D721Med (cell line): ENCODE data around the gene CSAG3.
"Not testable (repeated sequence)": the region's sequence is repeated elsewhere in the genome, so short reads cannot be mapped to it uniquely, and the experiment has no call there.

Experiments
- DNase-seq: peaks from one replicate; pipeline ENCODE4 v3.0.0; 2011; ENCODE audit warnings: low spot score; ENCODE audit not compliant: insufficient read length
- FAIRE-seq: peaks from 2 replicates; lab custom pipeline; 2011; peaks lifted over from hg19 to GRCh38; lab: Jason Lieb, UNC
- TF ChIP-seq, protein P1 (sequence below): IDR thresholded peaks from 2 replicates; pipeline ENCODE4 v1.5.1; 2012; ENCODE audit warnings: mild to moderate bottlenecking, control low read depth; ENCODE audit not compliant: insufficient read depth; ENCODE audit errors: missing control alignments

Gene CSAG3

DNA sequence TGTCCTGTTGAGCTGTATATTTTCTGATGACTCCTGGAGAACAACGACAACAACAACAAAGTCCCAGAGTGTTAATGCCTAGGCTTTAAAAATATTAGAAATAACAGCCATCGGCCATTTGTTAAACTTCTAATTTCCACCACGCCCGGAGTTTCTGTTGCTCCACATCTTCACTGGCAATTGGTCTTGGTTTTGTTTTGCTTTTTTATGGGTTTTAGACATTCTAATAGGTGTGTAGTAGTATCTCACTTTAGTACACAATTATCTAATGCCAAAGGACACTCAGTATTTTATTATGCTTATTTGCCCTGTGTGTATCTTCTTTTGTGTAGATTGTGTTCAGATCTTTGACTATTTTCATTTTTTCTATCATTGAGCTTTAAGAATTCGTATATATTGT lies 20.5 kb upstream of the CSAG3 start:
- no peak for FAIRE-seq
- no peak for DNase-seq
- TF ChIP-seq, protein P1, sequence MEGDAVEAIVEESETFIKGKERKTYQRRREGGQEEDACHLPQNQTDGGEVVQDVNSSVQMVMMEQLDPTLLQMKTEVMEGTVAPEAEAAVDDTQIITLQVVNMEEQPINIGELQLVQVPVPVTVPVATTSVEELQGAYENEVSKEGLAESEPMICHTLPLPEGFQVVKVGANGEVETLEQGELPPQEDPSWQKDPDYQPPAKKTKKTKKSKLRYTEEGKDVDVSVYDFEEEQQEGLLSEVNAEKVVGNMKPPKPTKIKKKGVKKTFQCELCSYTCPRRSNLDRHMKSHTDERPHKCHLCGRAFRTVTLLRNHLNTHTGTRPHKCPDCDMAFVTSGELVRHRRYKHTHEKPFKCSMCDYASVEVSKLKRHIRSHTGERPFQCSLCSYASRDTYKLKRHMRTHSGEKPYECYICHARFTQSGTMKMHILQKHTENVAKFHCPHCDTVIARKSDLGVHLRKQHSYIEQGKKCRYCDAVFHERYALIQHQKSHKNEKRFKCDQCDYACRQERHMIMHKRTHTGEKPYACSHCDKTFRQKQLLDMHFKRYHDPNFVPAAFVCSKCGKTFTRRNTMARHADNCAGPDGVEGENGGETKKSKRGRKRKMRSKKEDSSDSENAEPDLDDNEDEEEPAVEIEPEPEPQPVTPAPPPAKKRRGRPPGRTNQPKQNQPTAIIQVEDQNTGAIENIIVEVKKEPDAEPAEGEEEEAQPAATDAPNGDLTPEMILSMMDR: no peak

- FAIRE-seq, DNase-seq: not testable (repeated sequence)
Observed at GRCh38 chrX:152753686-152754650, 5.0 kb upstream of the CSAG3 start, which contains the start of gene MAGEA2. TSS of gene MAGEA2 (minus strand) at chrX:152753842. CDS start at chrX:152751363, 2,479 bp downstream.

DNA sequence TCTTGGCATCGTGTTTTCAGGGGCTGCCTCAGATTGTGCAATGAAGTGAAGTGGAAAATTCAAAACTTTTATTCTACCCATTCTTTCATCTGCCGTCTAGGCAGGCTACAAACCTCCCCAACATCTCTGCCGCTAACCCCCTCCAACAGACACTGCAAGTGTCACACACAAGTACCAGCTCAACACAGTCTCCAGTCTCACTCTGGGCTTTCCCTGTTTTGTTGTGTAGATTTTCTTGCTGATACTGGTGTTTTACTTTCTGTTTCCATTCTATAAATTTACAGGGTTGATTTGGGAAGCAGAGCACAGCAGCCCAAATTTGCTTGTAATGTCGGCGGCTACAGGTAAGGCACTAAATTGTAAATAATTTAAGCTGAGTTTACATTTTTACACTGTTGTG lies 4.1 kb upstream of the CSAG3 start:
- not testable (repeated sequence) for FAIRE-seq, DNase-seq

GRCh38 chrX:152759544-152759943 lies 526 bp downstream of the CSAG3 start:
- not testable (repeated sequence) for FAIRE-seq, DNase-seq

GRCh38 chrX:152761582-152761981 lies 2.6 kb downstream of the CSAG3 start:
- not testable (repeated sequence) for DNase-seq, FAIRE-seq

GRCh38 chrX:152766562-152766961 lies 7.5 kb downstream of the CSAG3 start:
- FAIRE-seq, DNase-seq: not testable (repeated sequence)

DNA sequence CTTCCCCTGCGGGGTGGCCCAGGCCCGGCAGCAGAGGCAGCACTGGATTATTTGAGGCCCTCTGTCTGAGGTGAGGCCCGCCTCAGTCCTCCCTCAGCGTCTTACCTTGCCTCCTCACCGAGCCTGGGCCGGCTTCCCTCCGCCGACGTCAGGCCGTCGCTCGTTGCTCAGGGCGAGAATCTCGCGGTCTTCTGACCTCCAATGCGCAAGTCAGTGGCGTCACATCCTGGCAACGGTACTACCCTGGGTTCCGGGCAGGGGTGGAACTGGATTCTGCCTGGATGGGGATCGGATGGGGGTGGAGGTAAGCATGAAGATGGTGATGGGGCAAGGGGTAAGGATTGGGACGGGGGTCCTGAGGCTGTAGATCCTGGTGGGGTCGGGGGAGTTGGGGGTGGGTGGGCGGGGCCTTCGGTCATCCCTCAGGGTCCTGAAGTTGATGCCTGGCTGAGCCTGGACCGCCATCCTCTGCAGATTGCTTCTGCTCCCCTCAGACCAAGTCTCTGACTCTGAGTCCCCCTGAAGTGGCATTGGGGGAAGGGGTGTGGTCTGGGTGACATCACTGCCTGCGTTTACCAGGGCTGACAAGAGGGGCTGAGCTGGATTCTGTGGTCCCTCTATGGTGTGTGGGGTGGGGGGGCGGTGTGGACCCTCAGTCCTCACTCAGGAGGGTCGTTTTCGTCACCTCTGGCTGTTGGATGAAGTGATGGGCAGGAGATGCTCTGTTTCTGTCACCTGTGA lies 10.7 kb downstream of the CSAG3 start, which contains the start of gene MAGEA6:
TSS of gene MAGEA6 (minus strand) at position 141 of the 741 bp plus-strand sequence. CDS start 2,039 bp downstream, outside the sequence.
- not testable (repeated sequence) for DNase-seq
- FAIRE-seq: peak; percentile 100

- not testable (repeated sequence) for FAIRE-seq, DNase-seq
Observed at GRCh38 chrX:152787062-152787461, 28.0 kb downstream of the CSAG3 start.

DNA sequence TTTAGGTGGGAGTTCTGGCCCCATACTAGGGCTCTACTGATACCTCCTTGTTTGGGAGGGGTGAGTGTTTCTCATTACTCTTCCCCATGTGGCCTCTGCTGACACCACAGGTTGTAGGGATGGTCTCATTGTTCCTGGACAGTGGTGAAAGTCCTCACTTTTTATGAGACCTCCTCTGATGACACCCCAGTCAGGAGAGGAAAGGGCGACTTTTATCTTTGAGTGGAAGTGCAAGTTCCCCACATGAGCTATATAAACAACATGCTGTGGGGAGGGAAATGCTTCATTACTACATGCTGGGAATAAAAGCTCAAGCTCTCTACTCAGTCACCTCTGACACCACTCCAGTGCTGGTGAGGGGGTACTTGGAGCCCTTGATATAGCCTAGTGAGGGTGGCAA lies 39.9 kb downstream of the CSAG3 start:
- TF ChIP-seq, protein P1: no peak
- no peak for FAIRE-seq
- DNase-seq: no peak

- TF ChIP-seq, protein P1: no peak
- DNase-seq (no peak), FAIRE-seq (no peak)
Observed at GRCh38 chrX:152806035-152806434, 47.0 kb downstream of the CSAG3 start.
